Gastroesophageal sphincter (tissue), 3 donors: ENCODE data around the gene CAPZB.

Source experiments
- EP300 ChIP-seq: sonication (generic); formaldehyde crosslinking; IDR thresholded peaks from one replicate; pipeline ENCODE4 v1.6.1; 2017; ENCODE audit warnings: antibody characterized with exemption, mild to moderate bottlenecking
- POLR2A ChIP-seq, 2 donors: fragments of 450-650 bp; IDR thresholded peaks; one replicate each; pipeline ENCODE4 v1.6.1; 2017; ENCODE audit warnings: antibody characterized with exemption in 2 of 2, mild to moderate bottlenecking in 2 of 2, moderate library complexity in 1 of 2
- POLR2AphosphoS5 ChIP-seq: sonication (generic); formaldehyde crosslinking; IDR thresholded peaks from one replicate; pipeline ENCODE4 v1.6.1; 2017; ENCODE audit warnings: antibody characterized with exemption
- TF ChIP-seq, protein P1 (sequence below), 4 experiments: fragments of 200-600 bp in 2 of 4; fragments of 450-650 bp in 2 of 4; sonication (generic) in 1 of 4; IDR thresholded peaks; one replicate each; pipeline ENCODE4 v1.5.1; 2017 to 2019; ENCODE audit warnings: antibody characterized with exemption in 4 of 4, mild to moderate bottlenecking in 2 of 4, moderate library complexity in 2 of 4

DNA sequence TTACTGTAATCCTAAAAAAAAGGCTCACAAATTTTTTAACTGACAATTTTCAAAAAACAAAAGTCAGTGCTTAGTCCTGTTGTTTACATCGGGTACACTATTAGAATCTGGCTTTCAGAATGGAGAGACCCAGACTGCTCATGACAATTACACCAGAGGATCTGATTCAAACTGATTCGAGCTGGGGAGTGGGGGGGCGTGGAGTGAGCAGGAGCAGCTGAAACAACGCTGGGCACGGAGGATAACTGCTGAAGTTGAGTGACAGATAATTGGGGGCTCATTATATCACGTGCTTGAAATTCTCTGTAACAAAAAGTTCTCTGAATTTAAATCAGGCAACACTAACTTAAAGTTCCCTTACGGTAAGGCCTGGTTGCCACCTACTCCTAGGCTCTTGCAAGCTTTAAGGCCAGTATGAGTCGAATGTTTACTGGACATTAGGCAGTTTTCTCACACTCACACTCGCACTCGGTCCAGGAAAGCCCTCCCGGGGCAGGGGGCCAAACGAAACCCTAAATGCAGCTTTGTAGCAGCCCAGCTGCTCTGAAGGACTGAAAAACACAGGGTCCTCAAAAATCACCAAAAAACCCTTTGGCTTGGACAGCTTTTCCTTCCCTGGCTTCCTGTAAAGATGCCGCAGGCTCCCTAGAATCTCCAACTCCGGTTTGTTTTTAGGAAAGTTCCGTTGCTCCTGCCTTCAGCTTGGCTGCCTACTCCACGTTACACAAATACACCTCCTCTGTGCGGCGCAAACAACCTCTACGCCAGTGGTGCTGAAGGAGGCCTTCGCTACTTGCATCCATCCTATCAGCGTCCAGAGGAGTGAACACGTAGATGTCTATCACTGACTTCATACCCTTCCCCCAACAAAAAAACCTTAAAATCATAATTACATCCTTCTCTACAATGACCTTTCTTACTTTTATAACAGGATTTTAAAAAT lies 42.9 kb downstream of the CAPZB start:
- TF ChIP-seq POLR2A (IDR thresholded peaks at IDR 0.05): no peak
- TF ChIP-seq, protein P1, sequence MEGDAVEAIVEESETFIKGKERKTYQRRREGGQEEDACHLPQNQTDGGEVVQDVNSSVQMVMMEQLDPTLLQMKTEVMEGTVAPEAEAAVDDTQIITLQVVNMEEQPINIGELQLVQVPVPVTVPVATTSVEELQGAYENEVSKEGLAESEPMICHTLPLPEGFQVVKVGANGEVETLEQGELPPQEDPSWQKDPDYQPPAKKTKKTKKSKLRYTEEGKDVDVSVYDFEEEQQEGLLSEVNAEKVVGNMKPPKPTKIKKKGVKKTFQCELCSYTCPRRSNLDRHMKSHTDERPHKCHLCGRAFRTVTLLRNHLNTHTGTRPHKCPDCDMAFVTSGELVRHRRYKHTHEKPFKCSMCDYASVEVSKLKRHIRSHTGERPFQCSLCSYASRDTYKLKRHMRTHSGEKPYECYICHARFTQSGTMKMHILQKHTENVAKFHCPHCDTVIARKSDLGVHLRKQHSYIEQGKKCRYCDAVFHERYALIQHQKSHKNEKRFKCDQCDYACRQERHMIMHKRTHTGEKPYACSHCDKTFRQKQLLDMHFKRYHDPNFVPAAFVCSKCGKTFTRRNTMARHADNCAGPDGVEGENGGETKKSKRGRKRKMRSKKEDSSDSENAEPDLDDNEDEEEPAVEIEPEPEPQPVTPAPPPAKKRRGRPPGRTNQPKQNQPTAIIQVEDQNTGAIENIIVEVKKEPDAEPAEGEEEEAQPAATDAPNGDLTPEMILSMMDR (IDR thresholded peaks at IDR 0.05): no peak
- no peak for TF ChIP-seq EP300
- peak; percentile 53 for TF ChIP-seq POLR2AphosphoS5
